Ishikawa (cell line): ENCODE results near the gene PLEKHA1.

Source experiments
- CEBPB ChIP-seq: IDR thresholded peaks from 2 replicates; pipeline ENCODE4 v1.6.1; 2012
- CREB1 ChIP-seq: IDR thresholded peaks from 2 replicates; pipeline ENCODE4 v1.6.1; 2012; ENCODE audit warnings: low read depth
- EGR1 ChIP-seq: IDR thresholded peaks from 2 replicates; pipeline ENCODE4 v1.6.1; 2012
- EP300 ChIP-seq: IDR thresholded peaks from 2 replicates; pipeline ENCODE4 v1.6.1; 2012; ENCODE audit warnings: borderline replicate concordance
- FOXM1 ChIP-seq: IDR thresholded peaks from 2 replicates; pipeline ENCODE4 v1.6.1; 2012; ENCODE audit warnings: low read depth, borderline replicate concordance
- MAX ChIP-seq: IDR thresholded peaks from 2 replicates; pipeline ENCODE4 v1.6.1; 2012
- NFIC ChIP-seq: IDR thresholded peaks from 2 replicates; pipeline ENCODE4 v1.6.1; 2012
- RAD21 ChIP-seq: IDR thresholded peaks from 2 replicates; pipeline ENCODE4 v1.6.1; 2012; ENCODE audit warnings: low read depth
- REST ChIP-seq: IDR thresholded peaks from 2 replicates; pipeline ENCODE4 v1.6.1; 2012; ENCODE audit warnings: low read depth, mild to moderate bottlenecking
- TAF1 ChIP-seq: IDR thresholded peaks from 2 replicates; pipeline ENCODE4 v1.6.1; 2012; ENCODE audit warnings: low read depth, mild to moderate bottlenecking
- TCF12 ChIP-seq: IDR thresholded peaks from 2 replicates; pipeline ENCODE4 v1.6.1; 2012; ENCODE audit warnings: low read depth
- TEAD4 ChIP-seq: IDR thresholded peaks from 2 replicates; pipeline ENCODE4 v1.6.1; 2012
- USF1 ChIP-seq: IDR thresholded peaks from 2 replicates; pipeline ENCODE4 v1.6.1; 2012
- YY1 ChIP-seq: IDR thresholded peaks from 2 replicates; pipeline ENCODE4 v1.6.1; 2012; ENCODE audit warnings: low read depth
- ZBTB7A ChIP-seq: IDR thresholded peaks from 2 replicates; pipeline ENCODE4 v1.6.1; 2012; ENCODE audit warnings: low read depth

The PLEKHA1 gene

GRCh38 chr10:122388287-122388997 lies 13.9 kb downstream of the PLEKHA1 start:
- TF ChIP-seq YY1: no peak
- no peak for TF ChIP-seq MAX
- no peak for TF ChIP-seq CREB1
- no peak for TF ChIP-seq TCF12
- no peak for TF ChIP-seq USF1
- no peak for TF ChIP-seq NFIC
- TF ChIP-seq TAF1: no peak
- no peak for TF ChIP-seq RAD21
- TF ChIP-seq ZBTB7A: no peak
- TF ChIP-seq EP300: no peak
- no peak for TF ChIP-seq TEAD4

- TF ChIP-seq USF1 (no peak), ZBTB7A (no peak)
Observed at GRCh38 chr10:122390271-122390670, 15.8 kb downstream of the PLEKHA1 start.

- TF ChIP-seq TCF12: no peak
- TF ChIP-seq EGR1: no peak
- TF ChIP-seq RAD21: no peak
- no peak for TF ChIP-seq TEAD4
- TF ChIP-seq TAF1: no peak
- TF ChIP-seq REST: no peak
- no peak for TF ChIP-seq MAX
- TF ChIP-seq NFIC: no peak
- no peak for TF ChIP-seq ZBTB7A
- no peak for TF ChIP-seq FOXM1
Observed at GRCh38 chr10:122390679-122391078, 16.2 kb downstream of the PLEKHA1 start.

- TF ChIP-seq ZBTB7A (no peak), EP300 (no peak), FOXM1 (no peak), YY1 (no peak), TEAD4 (no peak), REST (no peak), EGR1 (no peak), MAX (no peak), TCF12 (no peak), USF1 (no peak), CEBPB (no peak), CREB1 (no peak), RAD21 (no peak), TAF1 (no peak), NFIC (no peak)
Observed at GRCh38 chr10:122391875-122392274, 17.4 kb downstream of the PLEKHA1 start.

- no peak for TF ChIP-seq FOXM1
- TF ChIP-seq EGR1: no peak
- no peak for TF ChIP-seq CEBPB
- TF ChIP-seq TAF1: no peak
- TF ChIP-seq NFIC: no peak
Observed at GRCh38 chr10:122392835-122393234, 18.3 kb downstream of the PLEKHA1 start.

- TF ChIP-seq USF1 (no peak), EGR1 (no peak), FOXM1 (no peak), CREB1 (no peak), TCF12 (no peak), CEBPB (no peak), TAF1 (no peak), NFIC (no peak), EP300 (no peak), ZBTB7A (no peak), TEAD4 (no peak), MAX (no peak), RAD21 (no peak)
Observed at GRCh38 chr10:122393288-122393687, 18.8 kb downstream of the PLEKHA1 start.
